ENCODE results near the gene TEX14. TPM values are rescaled to one million over a fixed set of nuclear protein-coding genes. Genes with fewer than 3 reads are reported as not detected.

Gene TEX14
- total and polyA plus RNA-seq, 10 of the 15 experiments (the other 5 are each of a cell fraction or from before 2014, with no cell fraction given): 0.15 to 1.3 (median 0.66) TPM

- peak; percentile 23 for TF ChIP-seq E4F1 (IDR thresholded peaks at IDR 0.05; ENCODE audit: borderline replicate concordance, partially characterized antibody)
- TF ChIP-seq FOXK2 (IDR thresholded peaks at IDR 0.05): peak; percentile 58; the same call in 1 of the 2 replicates
- TF ChIP-seq CEBPZ (IDR thresholded peaks at IDR 0.05; ENCODE audit: low read depth, low read length): no peak
- peak; percentile 74 for TF ChIP-seq CHD2 (IDR thresholded peaks at IDR 0.05; ENCODE audit: borderline replicate concordance, low read depth, low read length)
- peak; percentile 78 for TF ChIP-seq RUNX3 (IDR thresholded peaks at IDR 0.05; ENCODE audit: low read length)
- peak; percentile 86 for TF ChIP-seq ZNF592 (IDR thresholded peaks at IDR 0.05)
- no peak for TF ChIP-seq IRF3 (IDR thresholded peaks at IDR 0.05)
- no peak for TF ChIP-seq PAX5 (IDR thresholded peaks at IDR 0.05; ENCODE audit: borderline replicate concordance, low read depth, low read length)
- TF ChIP-seq TBL1XR1 (IDR thresholded peaks at IDR 0.05; ENCODE audit: low read depth, low read length): no peak; the same call in 1 of the 2 replicates
- no peak for TF ChIP-seq RCOR1 (conservative IDR thresholded peaks at IDR 0.05; ENCODE audit: low read depth, low read length)
- no peak for TF ChIP-seq JUND (IDR thresholded peaks at IDR 0.05; ENCODE audit: low read depth, low read length)
- TF ChIP-seq MLLT1 (IDR thresholded peaks at IDR 0.05): peak; percentile 99
- TF ChIP-seq RBBP5 (conservative IDR thresholded peaks at IDR 0.05): no peak
- TF ChIP-seq MEF2A (IDR thresholded peaks at IDR 0.05; ENCODE audit: insufficient read depth, low read depth, low read length): no peak
- TF ChIP-seq JUNB (IDR thresholded peaks at IDR 0.05): no peak
- TF ChIP-seq ZBED1 (IDR thresholded peaks at IDR 0.05; ENCODE audit: borderline replicate concordance): no peak
- no peak for TF ChIP-seq EZH2 (IDR thresholded peaks at IDR 0.05; ENCODE audit: borderline replicate concordance, control insufficient read depth, low read depth, low read length)
Observed at GRCh38 chr17:58692239-58693055, 602 bp upstream of the TEX14 start, which contains the start of gene RAD51C (continued).

Data from GM12878 (cell line).